Lower leg skin (tissue), 4 donors: ENCODE measurements around the gene CDH23. TPM values are rescaled to one million over a fixed set of nuclear protein-coding genes. Genes with fewer than 3 reads are reported as not detected.

ENCODE experiments used
- DNase-seq, 2 donors: peaks; one replicate each; pipeline ENCODE4 v3.0.0-alpha.2; 2019; ENCODE audit warnings: low spot score in 2 of 2
- H3K4me3 ChIP-seq: fragments of 200-600 bp; sonication (generic); 2 replicates; pipeline ENCODE4 v1.5.1; 2017; ENCODE audit warnings: mild to moderate bottlenecking, low read depth; ENCODE audit not compliant: poor library complexity, severe bottlenecking
- CTCF ChIP-seq, 3 donors: fragments of 450-650 bp; IDR thresholded peaks; one replicate each; pipeline ENCODE4 v1.5.1; 2016; ENCODE audit warnings: antibody characterized with exemption in 3 of 3, mild to moderate bottlenecking in 3 of 3, moderate library complexity in 2 of 3
- POLR2A ChIP-seq, 2 donors: fragments of 450-650 bp; IDR thresholded peaks; one replicate each; pipeline ENCODE4 v1.6.1; 2016 to 2017; ENCODE audit warnings: antibody characterized with exemption in 2 of 2, mild to moderate bottlenecking in 1 of 2, moderate library complexity in 1 of 2
- WGBS, 2 donors: methylation state at CpG; one replicate each; pipeline ENCODE4 v1.1.5; 2018; 5-methylcytosine and 5-hydroxymethylcytosine counted together
- intact Hi-C: fragments of 100-400 bp; cut with DNase I; formaldehyde crosslinking; loops from one replicate; pipeline ENCODE4 v1.15.0; 2023; ENCODE audit warnings: low total_unique reads
- total RNA-seq, 4 donors: library from RNA; depleted of rRNA; stranded (reverse); fragments of >200 nt; gene quantifications; one replicate each; pipeline ENCODE4 v1.1.0, GENCODE V29; 2016

The CDH23 gene
- total RNA-seq, 4 donors from 2014 or later = 1.7 to 9.2 (median 2.6) TPM

GRCh38 chr10:71638064-71638821 lies 241.5 kb downstream of the CDH23 start:
- DNase-seq = no peak
- H3K4me3 ChIP-seq = no peak overlapping the region
- 70 to 71% methylated on average over 13 to 14 of the region's 14 CpGs for WGBS, 2 donors
- intact Hi-C loops = no loop called here
- TF ChIP-seq POLR2A (IDR thresholded peaks at IDR 0.05) (no peak), CTCF (IDR thresholded peaks at IDR 0.05) (no peak)

GRCh38 chr10:71638822-71639719 lies 242.4 kb downstream of the CDH23 start:
- intact Hi-C loops = no loop called here
- WGBS, 2 donors = 56 to 58% methylated on average over 23 to 24 of the region's 24 CpGs
- TF ChIP-seq POLR2A (IDR thresholded peaks at IDR 0.05) (no peak), CTCF (IDR thresholded peaks at IDR 0.05) (no peak)
- DNase-seq = no peak
- H3K4me3 ChIP-seq = no peak overlapping the region

GRCh38 chr10:71640607-71641006 lies 243.9 kb downstream of the CDH23 start:
- 71 to 72% methylated on average over 9 of the region's 9 CpGs for WGBS, 2 donors
- TF ChIP-seq CTCF (IDR thresholded peaks at IDR 0.05) = no peak
- TF ChIP-seq POLR2A (IDR thresholded peaks at IDR 0.05) = no peak
- no peak for DNase-seq
- intact Hi-C loops = no loop called here
- H3K4me3 ChIP-seq = no peak overlapping the region

- DNase-seq = no peak
- H3K4me3 ChIP-seq = no peak overlapping the region
- TF ChIP-seq CTCF (IDR thresholded peaks at IDR 0.05) (no peak), POLR2A (IDR thresholded peaks at IDR 0.05) (no peak)
- intact Hi-C loops = no loop called here
- 92 to 95% methylated on average over 7 of the region's 7 CpGs for WGBS, 2 donors
Measured at GRCh38 chr10:71641449-71641848, 244.7 kb downstream of the CDH23 start.

- TF ChIP-seq POLR2A (IDR thresholded peaks at IDR 0.05) = no peak
- no peak for TF ChIP-seq CTCF (IDR thresholded peaks at IDR 0.05)
- intact Hi-C loops = no loop called here
- H3K4me3 ChIP-seq = no peak overlapping the region
- no peak for DNase-seq
- 76 to 77% methylated on average over 5 of the region's 5 CpGs for WGBS, 2 donors
Measured at GRCh38 chr10:71641986-71642385, 245.3 kb downstream of the CDH23 start.
